Upper lobe of left lung (tissue), 6 donors: ENCODE measurements around the gene ZC3H18. TPM values are rescaled to one million over a fixed set of nuclear protein-coding genes. Genes with fewer than 3 reads are reported as not detected.

ENCODE experiments used
- ATAC-seq, 2 donors: fragments of 200-7000 bp; cut with Tn5 transposase; one replicate each; pipeline ENCODE4 v1.9.1; 2022; ENCODE audit warnings: mild to moderate bottlenecking in 2 of 2, moderate library complexity in 2 of 2; ENCODE audit not compliant: low FRiP score in 2 of 2
- DNase-seq, 2 donors: peaks; one replicate each; pipeline ENCODE4 v3.0.0-alpha.2; 2019 to 2020
- H3K27ac ChIP-seq, 4 donors: fragments of 200-600 bp; sonication (generic); one replicate each; pipeline ENCODE4 v1.5.1; 2016 to 2019
- H3K27me3 ChIP-seq, 4 donors: fragments of 200-600 bp; sonication (generic); one replicate each; pipeline ENCODE4 v1.5.1; 2017 to 2019
- H3K36me3 ChIP-seq, 4 donors: fragments of 200-600 bp; sonication (generic); one replicate each; pipeline ENCODE4 v1.5.1; 2016 to 2019
- H3K4me1 ChIP-seq, 4 donors: fragments of 200-600 bp; sonication (generic); one replicate each; pipeline ENCODE4 v1.5.1; 2018 to 2019
- H3K4me3 ChIP-seq, 4 donors: fragments of 200-600 bp; sonication (generic); one replicate each; pipeline ENCODE4 v1.5.1; 2017 to 2019; ENCODE audit warnings: mild to moderate bottlenecking in 2 of 4, moderate library complexity in 1 of 4
- H3K9me3 ChIP-seq, 4 donors: fragments of 200-600 bp; sonication (generic); one replicate each; pipeline ENCODE4 v1.5.1; 2018 to 2019
- EP300 ChIP-seq, 4 donors: sonication (generic); formaldehyde crosslinking; IDR thresholded peaks; one replicate each; pipeline ENCODE4 v1.5.1; 2017; ENCODE audit warnings: antibody characterized with exemption in 4 of 4, control low read depth in 2 of 4
- POLR2A ChIP-seq, 4 donors: fragments of 450-650 bp; IDR thresholded peaks; one replicate each; pipeline ENCODE4 v1.5.1; 2016 to 2017; ENCODE audit warnings: antibody characterized with exemption in 4 of 4, mild to moderate bottlenecking in 2 of 4
- POLR2AphosphoS5 ChIP-seq, 2 donors: sonication (generic); formaldehyde crosslinking; IDR thresholded peaks; one replicate each; pipeline ENCODE4 v1.5.1; 2017; ENCODE audit warnings: antibody characterized with exemption in 2 of 2
- WGBS, 2 donors: methylation state at CpG; one replicate each; pipeline ENCODE4 v1.1.5; 2017 to 2018; 5-methylcytosine and 5-hydroxymethylcytosine counted together
- total RNA-seq, 6 donors: library from RNA; depleted of rRNA in 4 of 6; stranded (reverse); fragments of >200 nt in 4 of 6; gene quantifications; one replicate each; pipeline versions ENCODE4 v1.1.0 to v1.2.1, GENCODE V29; 2016 to 2021
- TF ChIP-seq, protein P1 (sequence below), 6 experiments: fragments of 450-650 bp in 4 of 6; fragments of 200-600 bp in 2 of 6; sonication (generic) in 2 of 6; IDR thresholded peaks; one replicate each; pipeline ENCODE4 v1.5.1; 2016 to 2019; ENCODE audit warnings: antibody characterized with exemption in 6 of 6
- donor health status: DM: no; HTN: no; CAD: no; lungs with moderate emphysema.
- donor health status: DM: no; HTN: yes; CAD: no; lungs with severe emphysema.

The ZC3H18 gene
- total RNA-seq, 6 donors from 2014 or later, result 22.0 to 74.4 (median 45.5) TPM

DNA sequence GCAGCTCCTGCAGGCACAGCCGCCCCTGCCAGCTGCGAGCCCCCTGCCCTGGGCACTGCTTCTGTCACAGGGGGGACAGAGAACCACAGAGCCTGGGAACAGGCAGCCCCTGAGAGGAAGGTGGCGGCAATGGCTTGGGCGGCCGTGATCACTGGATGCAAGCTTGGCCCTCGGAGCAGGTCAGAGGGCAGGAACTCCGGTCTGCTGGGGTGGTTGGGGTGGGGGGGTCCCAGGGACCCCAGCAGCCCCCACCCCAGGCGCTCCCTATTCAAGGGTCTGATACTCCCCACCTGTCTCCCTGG is 82.5 kb downstream of the ZC3H18 start:
- ATAC-seq (no peak), DNase-seq (peak in 1 of 2 donors; percentile 73)
- 92% methylated on average over 5 of the region's 8 CpGs; no CpG with 5 or more reads in 1 of the 2 donors for WGBS, 2 donors
- Histone ChIP-seq H3K4me1 (peaks cover 16 to 40% (median 27%) of the 10 kb centered on the region in 4 donors), H3K4me3 (no peak overlapping the region), H3K9me3 (no peaks in the 10 kb centered on the region), H3K36me3 (peaks cover 0 to 52% (median 39%) of the 10 kb centered on the region in 4 donors), H3K27ac (peak overlapping the region in 3 of 4 donors; percentile 88 to 97 (median 96)), H3K27me3 (no peaks in the 10 kb centered on the region)
- TF ChIP-seq, protein P1, sequence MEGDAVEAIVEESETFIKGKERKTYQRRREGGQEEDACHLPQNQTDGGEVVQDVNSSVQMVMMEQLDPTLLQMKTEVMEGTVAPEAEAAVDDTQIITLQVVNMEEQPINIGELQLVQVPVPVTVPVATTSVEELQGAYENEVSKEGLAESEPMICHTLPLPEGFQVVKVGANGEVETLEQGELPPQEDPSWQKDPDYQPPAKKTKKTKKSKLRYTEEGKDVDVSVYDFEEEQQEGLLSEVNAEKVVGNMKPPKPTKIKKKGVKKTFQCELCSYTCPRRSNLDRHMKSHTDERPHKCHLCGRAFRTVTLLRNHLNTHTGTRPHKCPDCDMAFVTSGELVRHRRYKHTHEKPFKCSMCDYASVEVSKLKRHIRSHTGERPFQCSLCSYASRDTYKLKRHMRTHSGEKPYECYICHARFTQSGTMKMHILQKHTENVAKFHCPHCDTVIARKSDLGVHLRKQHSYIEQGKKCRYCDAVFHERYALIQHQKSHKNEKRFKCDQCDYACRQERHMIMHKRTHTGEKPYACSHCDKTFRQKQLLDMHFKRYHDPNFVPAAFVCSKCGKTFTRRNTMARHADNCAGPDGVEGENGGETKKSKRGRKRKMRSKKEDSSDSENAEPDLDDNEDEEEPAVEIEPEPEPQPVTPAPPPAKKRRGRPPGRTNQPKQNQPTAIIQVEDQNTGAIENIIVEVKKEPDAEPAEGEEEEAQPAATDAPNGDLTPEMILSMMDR (IDR thresholded peaks at IDR 0.05), result no peak
- TF ChIP-seq EP300 (IDR thresholded peaks at IDR 0.05), result no peak
- no peak for TF ChIP-seq POLR2A (IDR thresholded peaks at IDR 0.05)
- TF ChIP-seq POLR2AphosphoS5 (IDR thresholded peaks at IDR 0.05), result no peak

DNA sequence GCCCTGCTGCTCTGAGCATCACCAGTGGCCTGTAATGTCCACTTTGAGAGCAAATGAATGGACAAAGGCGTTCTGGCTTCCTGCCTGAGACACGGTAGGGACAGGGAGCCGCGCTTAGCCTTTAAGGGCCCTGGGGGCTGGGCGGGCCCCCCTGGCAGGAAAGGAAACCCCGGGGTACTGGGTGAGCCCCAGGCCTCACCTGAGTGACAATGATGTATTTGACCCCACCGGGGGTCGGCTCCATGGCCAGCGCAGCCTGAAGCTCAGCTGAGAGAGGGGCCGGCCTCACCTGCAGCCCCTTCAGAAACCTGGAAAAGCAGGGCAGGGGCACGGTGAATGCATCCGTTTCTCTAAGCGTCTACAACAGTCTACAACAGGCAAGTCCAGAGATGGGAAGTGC is 82.9 kb downstream of the ZC3H18 start:
- ATAC-seq, result no peak
- Histone ChIP-seq H3K4me3 (no peak overlapping the region), H3K36me3 (peaks cover 0 to 52% (median 42%) of the 10 kb centered on the region in 4 donors), H3K27ac (peak overlapping the region in 1 of 4 donors; percentile 96), H3K4me1 (peaks cover 16 to 36% (median 25%) of the 10 kb centered on the region in 4 donors), H3K27me3 (no peaks in the 10 kb centered on the region), H3K9me3 (no peaks in the 10 kb centered on the region)
- peak in 1 of 2 donors; percentile 71 for DNase-seq
- 83 to 90% methylated on average over 13 of the region's 13 CpGs for WGBS, 2 donors
- TF ChIP-seq, protein P1 (IDR thresholded peaks at IDR 0.05), result no peak

DNA sequence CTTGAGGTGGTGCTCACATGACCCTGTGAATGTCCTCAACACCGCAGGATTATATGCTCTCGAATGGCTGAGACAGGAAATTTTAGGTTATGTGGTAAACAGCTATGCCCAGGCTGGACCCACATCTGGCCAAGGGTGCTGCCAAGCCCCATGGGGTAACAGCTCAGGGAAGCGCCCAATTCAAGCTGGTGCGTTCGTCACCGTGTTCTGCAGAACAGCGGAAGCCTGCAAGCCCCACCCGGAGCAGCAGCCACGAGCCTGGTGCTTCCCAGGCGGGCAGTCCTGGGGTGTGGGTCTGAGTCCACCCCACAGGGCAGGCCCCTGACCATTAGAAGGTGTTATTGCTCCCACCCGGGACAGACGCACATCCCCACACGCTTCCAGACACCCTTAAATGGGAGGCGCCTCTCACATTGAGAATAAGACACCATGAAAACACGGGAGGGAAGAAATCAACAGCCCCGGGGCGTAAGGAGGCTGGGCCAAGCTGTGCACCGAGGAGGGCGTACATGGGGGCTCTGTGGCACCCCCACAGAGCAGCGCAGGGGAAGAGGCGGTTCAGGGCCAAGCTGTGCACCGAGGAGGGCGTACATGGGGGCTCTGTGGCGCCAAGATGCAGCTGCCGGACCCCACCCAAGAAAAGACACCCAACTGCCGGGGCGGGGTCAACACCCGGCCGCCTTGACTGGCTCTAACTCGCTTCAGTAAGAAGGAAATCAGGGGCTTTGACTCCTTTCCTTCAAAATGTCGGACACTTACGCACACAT is 83.6 kb downstream of the ZC3H18 start:
- no peaks in the 10 kb centered on the region for H3K27me3 ChIP-seq
- no peak for TF ChIP-seq POLR2AphosphoS5 (IDR thresholded peaks at IDR 0.05)
- TF ChIP-seq POLR2A (IDR thresholded peaks at IDR 0.05), result no peak
- TF ChIP-seq, protein P1 (IDR thresholded peaks at IDR 0.05), result no peak
- TF ChIP-seq EP300 (IDR thresholded peaks at IDR 0.05), result no peak
- H3K4me1 ChIP-seq, result peaks cover 16 to 31% (median 24%) of the 10 kb centered on the region in 4 donors
- WGBS, 2 donors, result 86 to 88% methylated on average over 24 to 32 of the region's 32 CpGs
- no peak overlapping the region for H3K4me3 ChIP-seq
- no peak overlapping the region for H3K27ac ChIP-seq
- DNase-seq, result peak in 1 of 2 donors; percentile 63
- H3K36me3 ChIP-seq, result peaks cover 0 to 58% (median 46%) of the 10 kb centered on the region in 4 donors
- H3K9me3 ChIP-seq, result no peaks in the 10 kb centered on the region
- no peak for ATAC-seq

DNA sequence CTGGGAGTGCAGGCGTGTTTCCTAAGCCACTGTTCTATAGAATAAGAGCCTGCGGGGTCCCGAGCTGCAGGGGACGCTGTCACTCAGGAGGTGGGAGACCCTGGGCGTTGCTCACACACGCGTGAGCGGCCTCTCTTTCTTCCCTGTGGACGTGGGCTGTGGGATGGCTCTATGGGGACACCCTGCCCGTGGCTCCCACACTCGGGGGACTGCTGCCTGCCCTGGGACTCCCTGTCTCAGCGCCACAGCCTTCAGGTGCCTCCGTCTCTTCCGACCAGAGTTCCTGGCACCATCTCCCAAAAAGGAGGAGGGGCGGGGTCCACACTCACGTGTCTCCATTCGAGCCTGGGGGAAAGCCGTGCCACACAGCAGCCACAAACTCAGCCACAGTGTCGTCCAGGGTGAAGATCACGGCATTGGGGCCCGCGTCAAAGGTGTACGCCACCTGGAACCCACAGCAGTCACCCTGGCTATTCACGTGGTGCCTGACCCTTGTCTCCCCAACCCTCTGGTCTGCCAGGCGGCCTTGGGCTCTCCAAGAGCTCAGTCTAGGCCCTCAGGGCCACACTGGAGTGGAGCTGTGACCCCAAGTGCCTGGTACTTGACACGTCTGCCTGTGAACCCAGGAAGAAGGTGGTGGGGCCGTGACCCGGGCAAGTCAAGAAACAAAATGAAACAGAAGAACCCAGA is 84.3 kb downstream of the ZC3H18 start:
- H3K9me3 ChIP-seq, result no peaks in the 10 kb centered on the region
- H3K27ac ChIP-seq, result no peak overlapping the region
- H3K27me3 ChIP-seq, result no peaks in the 10 kb centered on the region
- no peak overlapping the region for H3K4me3 ChIP-seq
- H3K4me1 ChIP-seq, result peaks cover 12 to 26% (median 19%) of the 10 kb centered on the region in 4 donors
- TF ChIP-seq POLR2A (IDR thresholded peaks at IDR 0.05), result no peak
- TF ChIP-seq POLR2AphosphoS5 (IDR thresholded peaks at IDR 0.05), result no peak
- TF ChIP-seq, protein P1 (IDR thresholded peaks at IDR 0.05), result no peak
- no peak for TF ChIP-seq EP300 (IDR thresholded peaks at IDR 0.05)
- no peak for DNase-seq
- peaks cover 0 to 58% (median 46%) of the 10 kb centered on the region in 4 donors for H3K36me3 ChIP-seq
- 87 to 89% methylated on average over 19 to 28 of the region's 28 CpGs for WGBS, 2 donors
- no peak for ATAC-seq
